ENCODE measurements around the gene TRIP4. TPM values are rescaled to one million over a fixed set of nuclear protein-coding genes. Genes with fewer than 3 reads are reported as not detected.

TRIP4 gene
- total and polyA plus RNA-seq, 4 donors, result 6.3 to 10.7 (median 7.6) TPM

DNA sequence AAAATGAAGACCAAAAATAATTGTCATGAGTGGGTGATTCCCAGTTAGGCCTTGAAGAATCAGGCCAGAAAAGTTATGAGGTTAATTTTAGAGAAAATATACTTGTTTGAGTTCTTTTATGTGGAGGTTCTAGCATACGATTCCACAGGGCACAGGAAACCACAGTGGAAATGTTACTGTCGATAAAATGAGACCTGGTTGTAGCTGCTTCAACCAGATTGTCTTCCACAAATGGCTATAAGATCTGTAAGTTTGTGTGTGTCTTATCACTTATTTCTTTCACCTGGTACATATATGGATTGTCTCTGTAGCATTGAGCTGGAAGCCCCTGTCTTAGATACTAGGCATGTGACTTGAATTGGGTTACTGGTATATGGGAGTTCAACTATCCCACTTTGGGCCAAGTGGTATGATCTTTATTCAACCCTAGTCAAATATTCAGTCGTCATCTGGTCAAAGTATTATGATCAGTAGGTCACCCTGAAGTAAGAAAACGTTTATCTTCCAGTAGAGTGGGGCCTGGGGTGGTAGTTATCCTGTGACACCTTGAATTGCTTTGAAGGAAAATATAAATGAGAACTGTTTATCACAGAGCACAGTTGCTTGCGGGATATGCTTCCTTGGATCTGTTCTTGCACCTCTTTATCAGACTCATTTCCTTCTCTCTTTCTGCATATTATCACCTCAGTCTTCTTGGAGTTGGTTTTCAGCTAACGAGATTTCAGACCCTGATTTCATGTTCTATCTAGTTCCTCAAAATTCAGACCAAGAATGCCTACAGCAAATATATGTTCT is 51.2 kb downstream of the TRIP4 start:
- DNase-seq (ENCODE audit: low spot score), result no peak
- no peak overlapping the region for H3K27ac ChIP-seq (ENCODE audit: low read depth in 1 of 2, low read length in 2 of 2)
- H3K27me3 ChIP-seq (ENCODE audit: control insufficient read depth in 4 of 4, insufficient read depth in 4 of 4, low read length in 3 of 4), result no peaks in the 10 kb centered on the region
- no peak overlapping the region for H3K9ac ChIP-seq (ENCODE audit: low read depth in 1 of 2, low read length in 2 of 2)
- no peaks in the 10 kb centered on the region for H3K36me3 ChIP-seq (ENCODE audit: control insufficient read depth in 4 of 4, insufficient read depth in 3 of 4, low read depth in 1 of 4, low read length in 3 of 4)
- no peaks in the 10 kb centered on the region for H3K4me1 ChIP-seq (ENCODE audit: control insufficient read depth in 4 of 4, insufficient read depth in 4 of 4, low read length in 3 of 4)
- TF ChIP-seq, protein P1, sequence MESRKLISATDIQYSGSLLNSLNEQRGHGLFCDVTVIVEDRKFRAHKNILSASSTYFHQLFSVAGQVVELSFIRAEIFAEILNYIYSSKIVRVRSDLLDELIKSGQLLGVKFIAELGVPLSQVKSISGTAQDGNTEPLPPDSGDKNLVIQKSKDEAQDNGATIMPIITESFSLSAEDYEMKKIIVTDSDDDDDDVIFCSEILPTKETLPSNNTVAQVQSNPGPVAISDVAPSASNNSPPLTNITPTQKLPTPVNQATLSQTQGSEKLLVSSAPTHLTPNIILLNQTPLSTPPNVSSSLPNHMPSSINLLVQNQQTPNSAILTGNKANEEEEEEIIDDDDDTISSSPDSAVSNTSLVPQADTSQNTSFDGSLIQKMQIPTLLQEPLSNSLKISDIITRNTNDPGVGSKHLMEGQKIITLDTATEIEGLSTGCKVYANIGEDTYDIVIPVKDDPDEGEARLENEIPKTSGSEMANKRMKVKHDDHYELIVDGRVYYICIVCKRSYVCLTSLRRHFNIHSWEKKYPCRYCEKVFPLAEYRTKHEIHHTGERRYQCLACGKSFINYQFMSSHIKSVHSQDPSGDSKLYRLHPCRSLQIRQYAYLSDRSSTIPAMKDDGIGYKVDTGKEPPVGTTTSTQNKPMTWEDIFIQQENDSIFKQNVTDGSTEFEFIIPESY (IDR thresholded peaks at IDR 0.05), result no peak
- 73% methylated on average over 6 of the region's 6 CpGs for WGBS
- H3K4me3 ChIP-seq (ENCODE audit: low read depth in 1 of 3, low read length in 3 of 3), result no peak overlapping the region
- H3K9me3 ChIP-seq (ENCODE audit: control insufficient read depth in 4 of 4, low read length in 3 of 4), result no peaks in the 10 kb centered on the region

DNA sequence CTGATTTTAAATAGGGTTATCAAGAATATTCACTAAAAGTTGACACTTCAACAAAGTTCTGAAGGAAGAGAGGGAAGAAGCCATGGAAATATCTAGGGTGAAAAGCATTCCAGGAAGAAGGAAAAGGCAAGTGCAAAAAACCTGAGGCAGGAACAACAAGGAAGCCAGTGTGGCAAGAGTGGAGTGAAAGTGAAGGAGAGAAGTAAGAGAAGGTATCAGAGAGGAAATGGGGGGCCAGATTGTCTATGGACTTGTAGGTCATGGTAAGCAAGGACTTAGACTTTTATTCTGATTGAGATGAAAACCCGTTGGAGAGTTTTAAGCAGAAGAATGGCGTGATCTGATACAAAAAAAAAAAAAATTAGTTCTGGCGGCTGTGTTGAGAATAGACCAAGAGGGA is 54.2 kb downstream of the TRIP4 start:
- TF ChIP-seq RXRA (IDR thresholded peaks at IDR 0.05) (no peak), RAD21 (IDR thresholded peaks at IDR 0.05) (no peak), HNF4G (IDR thresholded peaks at IDR 0.05) (no peak), SP1 (IDR thresholded peaks at IDR 0.05) (no peak), FOXA1 (IDR thresholded peaks at IDR 0.05) (no peak), YY1 (IDR thresholded peaks at IDR 0.05) (no peak), JUND (IDR thresholded peaks at IDR 0.05) (no peak), GABPA (IDR thresholded peaks at IDR 0.05 in 1 of 2, conservative IDR thresholded peaks at IDR 0.05 in 1 of 2) (no peak), TAF1 (conservative IDR thresholded peaks at IDR 0.05) (no peak), NR2F2 (IDR thresholded peaks at IDR 0.05) (no peak), HNF4A (conservative IDR thresholded peaks at IDR 0.05) (no peak), FOXA2 (IDR thresholded peaks at IDR 0.05) (no peak), EGR1 (IDR thresholded peaks at IDR 0.05; ENCODE audit: low read depth in 2 of 2) (no peak)
- TF ChIP-seq, protein P2, sequence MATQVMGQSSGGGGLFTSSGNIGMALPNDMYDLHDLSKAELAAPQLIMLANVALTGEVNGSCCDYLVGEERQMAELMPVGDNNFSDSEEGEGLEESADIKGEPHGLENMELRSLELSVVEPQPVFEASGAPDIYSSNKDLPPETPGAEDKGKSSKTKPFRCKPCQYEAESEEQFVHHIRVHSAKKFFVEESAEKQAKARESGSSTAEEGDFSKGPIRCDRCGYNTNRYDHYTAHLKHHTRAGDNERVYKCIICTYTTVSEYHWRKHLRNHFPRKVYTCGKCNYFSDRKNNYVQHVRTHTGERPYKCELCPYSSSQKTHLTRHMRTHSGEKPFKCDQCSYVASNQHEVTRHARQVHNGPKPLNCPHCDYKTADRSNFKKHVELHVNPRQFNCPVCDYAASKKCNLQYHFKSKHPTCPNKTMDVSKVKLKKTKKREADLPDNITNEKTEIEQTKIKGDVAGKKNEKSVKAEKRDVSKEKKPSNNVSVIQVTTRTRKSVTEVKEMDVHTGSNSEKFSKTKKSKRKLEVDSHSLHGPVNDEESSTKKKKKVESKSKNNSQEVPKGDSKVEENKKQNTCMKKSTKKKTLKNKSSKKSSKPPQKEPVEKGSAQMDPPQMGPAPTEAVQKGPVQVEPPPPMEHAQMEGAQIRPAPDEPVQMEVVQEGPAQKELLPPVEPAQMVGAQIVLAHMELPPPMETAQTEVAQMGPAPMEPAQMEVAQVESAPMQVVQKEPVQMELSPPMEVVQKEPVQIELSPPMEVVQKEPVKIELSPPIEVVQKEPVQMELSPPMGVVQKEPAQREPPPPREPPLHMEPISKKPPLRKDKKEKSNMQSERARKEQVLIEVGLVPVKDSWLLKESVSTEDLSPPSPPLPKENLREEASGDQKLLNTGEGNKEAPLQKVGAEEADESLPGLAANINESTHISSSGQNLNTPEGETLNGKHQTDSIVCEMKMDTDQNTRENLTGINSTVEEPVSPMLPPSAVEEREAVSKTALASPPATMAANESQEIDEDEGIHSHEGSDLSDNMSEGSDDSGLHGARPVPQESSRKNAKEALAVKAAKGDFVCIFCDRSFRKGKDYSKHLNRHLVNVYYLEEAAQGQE (IDR thresholded peaks at IDR 0.05), result no peak
- TF ChIP-seq, protein P3, sequence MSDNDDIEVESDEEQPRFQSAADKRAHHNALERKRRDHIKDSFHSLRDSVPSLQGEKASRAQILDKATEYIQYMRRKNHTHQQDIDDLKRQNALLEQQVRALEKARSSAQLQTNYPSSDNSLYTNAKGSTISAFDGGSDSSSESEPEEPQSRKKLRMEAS (IDR thresholded peaks at IDR 0.05), result no peak
- TF ChIP-seq, protein P1 (IDR thresholded peaks at IDR 0.05), result no peak
- TF ChIP-seq, protein P4, sequence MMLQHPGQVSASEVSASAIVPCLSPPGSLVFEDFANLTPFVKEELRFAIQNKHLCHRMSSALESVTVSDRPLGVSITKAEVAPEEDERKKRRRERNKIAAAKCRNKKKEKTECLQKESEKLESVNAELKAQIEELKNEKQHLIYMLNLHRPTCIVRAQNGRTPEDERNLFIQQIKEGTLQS (IDR thresholded peaks at IDR 0.05), result no peak
- TF ChIP-seq, protein P5, sequence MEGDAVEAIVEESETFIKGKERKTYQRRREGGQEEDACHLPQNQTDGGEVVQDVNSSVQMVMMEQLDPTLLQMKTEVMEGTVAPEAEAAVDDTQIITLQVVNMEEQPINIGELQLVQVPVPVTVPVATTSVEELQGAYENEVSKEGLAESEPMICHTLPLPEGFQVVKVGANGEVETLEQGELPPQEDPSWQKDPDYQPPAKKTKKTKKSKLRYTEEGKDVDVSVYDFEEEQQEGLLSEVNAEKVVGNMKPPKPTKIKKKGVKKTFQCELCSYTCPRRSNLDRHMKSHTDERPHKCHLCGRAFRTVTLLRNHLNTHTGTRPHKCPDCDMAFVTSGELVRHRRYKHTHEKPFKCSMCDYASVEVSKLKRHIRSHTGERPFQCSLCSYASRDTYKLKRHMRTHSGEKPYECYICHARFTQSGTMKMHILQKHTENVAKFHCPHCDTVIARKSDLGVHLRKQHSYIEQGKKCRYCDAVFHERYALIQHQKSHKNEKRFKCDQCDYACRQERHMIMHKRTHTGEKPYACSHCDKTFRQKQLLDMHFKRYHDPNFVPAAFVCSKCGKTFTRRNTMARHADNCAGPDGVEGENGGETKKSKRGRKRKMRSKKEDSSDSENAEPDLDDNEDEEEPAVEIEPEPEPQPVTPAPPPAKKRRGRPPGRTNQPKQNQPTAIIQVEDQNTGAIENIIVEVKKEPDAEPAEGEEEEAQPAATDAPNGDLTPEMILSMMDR (IDR thresholded peaks at IDR 0.05; ENCODE audit: low read depth, low read length, missing input control), result no peak
- H3K9me3 ChIP-seq (ENCODE audit: control insufficient read depth in 4 of 4, low read length in 3 of 4), result no peaks in the 10 kb centered on the region
- H3K4me1 ChIP-seq (ENCODE audit: control insufficient read depth in 4 of 4, insufficient read depth in 4 of 4, low read length in 3 of 4), result peaks cover 0 to 4% (median 0%) of the 10 kb centered on the region in 4 donors
- H3K27me3 ChIP-seq (ENCODE audit: control insufficient read depth in 4 of 4, insufficient read depth in 4 of 4, low read length in 3 of 4), result no peaks in the 10 kb centered on the region
- no peak for DNase-seq (ENCODE audit: low spot score)
- no peak overlapping the region for H3K9ac ChIP-seq (ENCODE audit: low read depth in 1 of 2, low read length in 2 of 2)
- H3K4me3 ChIP-seq (ENCODE audit: low read depth in 1 of 3, low read length in 3 of 3), result no peak overlapping the region
- H3K36me3 ChIP-seq (ENCODE audit: control insufficient read depth in 4 of 4, insufficient read depth in 3 of 4, low read depth in 1 of 4, low read length in 3 of 4), result peaks cover 0 to 3% (median under 1%) of the 10 kb centered on the region in 4 donors
- H3K27ac ChIP-seq (ENCODE audit: low read depth in 1 of 2, low read length in 2 of 2), result no peak overlapping the region
- WGBS, result 96% methylated on average over 3 of the region's 3 CpGs
